GM19193 (cell line): ENCODE data around the gene MTHFR.
A peak's percentile ranks its signal among the peaks of the same experiment; 100 is the strongest.

Experiments used
- POLR2A ChIP-seq: IDR thresholded peaks from 4 replicates; pipeline ENCODE4 v1.6.1; 2011; ENCODE audit not compliant: insufficient read depth, insufficient read length; ENCODE audit errors: extremely low read depth

The MTHFR gene

GRCh38 chr1:11805422-11806306 is at the start of gene MTHFR, which contains the start of gene CLCN6:
MTHFR (minus strand) TSS chr1:11805964; CDS start chr1:11803116, 2,848 bp downstream.
CLCN6 (plus strand) TSS chr1:11806191; CDS start chr1:11806263, 72 bp downstream.
- peak; percentile 83 for TF ChIP-seq POLR2A

- no peak for TF ChIP-seq POLR2A
These were observed 49.7 kb upstream of the MTHFR start for GRCh38 chr1:11855430-11855829.

GRCh38 chr1:11854519-11854918 is 48.8 kb upstream of the MTHFR start:
- no peak for TF ChIP-seq POLR2A

- no peak for TF ChIP-seq POLR2A
These were observed 45.4 kb upstream of the MTHFR start for GRCh38 chr1:11851180-11851579.

GRCh38 chr1:11850156-11850555 is 44.4 kb upstream of the MTHFR start:
- no peak for TF ChIP-seq POLR2A

- no peak for TF ChIP-seq POLR2A
These were observed 42.6 kb upstream of the MTHFR start for GRCh38 chr1:11848373-11848700.

GRCh38 chr1:11847667-11848372 is 42.1 kb upstream of the MTHFR start, which contains the start of gene NPPA:
NPPA (minus strand) TSS chr1:11847783; CDS start chr1:11847684, 99 bp downstream.
- TF ChIP-seq POLR2A, result no peak

GRCh38 chr1:11845641-11846335 is 40.0 kb upstream of the MTHFR start:
- no peak for TF ChIP-seq POLR2A

- no peak for TF ChIP-seq POLR2A
These were observed 36.6 kb upstream of the MTHFR start for GRCh38 chr1:11842154-11843041.

GRCh38 chr1:11841245-11842153 is 35.7 kb upstream of the MTHFR start:
- TF ChIP-seq POLR2A, result no peak

GRCh38 chr1:11839727-11840705 is 34.3 kb upstream of the MTHFR start:
- TF ChIP-seq POLR2A, result no peak
